Measurements from ENCODE around the gene STX4. TPM values are rescaled to one million over a fixed set of nuclear protein-coding genes. Genes with fewer than 3 reads are reported as not detected.
A peak's percentile ranks its signal among the peaks of the same experiment; 100 is the strongest.

STX4 gene
- total and polyA plus RNA-seq, 4 donors, result 11.4 to 22.1 (median 17.4) TPM

- Histone ChIP-seq H3K9ac (ENCODE audit: low read depth in 1 of 2, low read length in 2 of 2) (peak overlapping the region; percentile 21 to 87), H3K4me3 (ENCODE audit: low read depth in 1 of 3, low read length in 3 of 3) (peak overlapping the region; percentile 94 to 100 (median 100)), H3K4me1 (ENCODE audit: control insufficient read depth in 4 of 4, insufficient read depth in 4 of 4, low read length in 3 of 4) (peaks cover 0 to 26% (median 19%) of the 10 kb centered on the region in 4 donors), H3K36me3 (ENCODE audit: control insufficient read depth in 4 of 4, insufficient read depth in 3 of 4, low read depth in 1 of 4, low read length in 3 of 4) (peaks cover 4 to 11% (median 7%) of the 10 kb centered on the region in 4 donors), H3K9me3 (ENCODE audit: control insufficient read depth in 4 of 4, low read length in 3 of 4) (no peaks in the 10 kb centered on the region), H3K27me3 (ENCODE audit: control insufficient read depth in 4 of 4, insufficient read depth in 4 of 4, low read length in 3 of 4) (no peaks in the 10 kb centered on the region), H3K27ac (ENCODE audit: low read depth in 1 of 2, low read length in 2 of 2) (peak overlapping the region; percentile 97 to 98)
- 6% methylated on average over 27 of the region's 27 CpGs for WGBS
- no peak for DNase-seq (ENCODE audit: low spot score)
- TF ChIP-seq TAF1 (conservative IDR thresholded peaks at IDR 0.05), result no peak
- no peak for TF ChIP-seq MAX (IDR thresholded peaks at IDR 0.05)
- TF ChIP-seq SP1 (IDR thresholded peaks at IDR 0.05), result no peak
- TF ChIP-seq YY1 (IDR thresholded peaks at IDR 0.05), result no peak
- no peak for TF ChIP-seq EGR1 (IDR thresholded peaks at IDR 0.05; ENCODE audit: low read depth in 2 of 2)
- TF ChIP-seq NR2F2 (IDR thresholded peaks at IDR 0.05), result no peak
- TF ChIP-seq ZBTB33 (IDR thresholded peaks at IDR 0.05), result no peak
Measured at GRCh38 chr16:31072540-31073141, 39.3 kb downstream of the STX4 start.

- H3K4me3 ChIP-seq (ENCODE audit: low read depth in 1 of 3, low read length in 3 of 3), result peak overlapping the region; percentile 94 to 100 (median 100)
- DNase-seq (ENCODE audit: low spot score), result peak; percentile 93
- H3K9ac ChIP-seq (ENCODE audit: low read depth in 1 of 2, low read length in 2 of 2), result peak overlapping the region; percentile 87 to 88
- H3K4me1 ChIP-seq (ENCODE audit: control insufficient read depth in 4 of 4, insufficient read depth in 4 of 4, low read length in 3 of 4), result peaks cover 0 to 26% (median 19%) of the 10 kb centered on the region in 4 donors
- H3K27me3 ChIP-seq (ENCODE audit: control insufficient read depth in 4 of 4, insufficient read depth in 4 of 4, low read length in 3 of 4), result no peaks in the 10 kb centered on the region
- peak overlapping the region; percentile 97 to 98 for H3K27ac ChIP-seq (ENCODE audit: low read depth in 1 of 2, low read length in 2 of 2)
- under 1% methylated on average over 83 of the region's 83 CpGs for WGBS
- no peaks in the 10 kb centered on the region for H3K9me3 ChIP-seq (ENCODE audit: control insufficient read depth in 4 of 4, low read length in 3 of 4)
- TF ChIP-seq RAD21 (IDR thresholded peaks at IDR 0.05) (peak in 1 of 2 donors; percentile 21), EGR1 (IDR thresholded peaks at IDR 0.05; ENCODE audit: low read depth in 2 of 2) (peak; percentile 8 to 33), ATF3 (IDR thresholded peaks at IDR 0.05) (no peak)
- peaks cover 4 to 18% (median 11%) of the 10 kb centered on the region in 4 donors for H3K36me3 ChIP-seq (ENCODE audit: control insufficient read depth in 4 of 4, insufficient read depth in 3 of 4, low read depth in 1 of 4, low read length in 3 of 4)
Measured at GRCh38 chr16:31073142-31073969, 40.0 kb downstream of the STX4 start.

GRCh38 chr16:31073970-31074813 is 40.8 kb downstream of the STX4 start, which contains the start of the genes ZNF646 and ZNF668:
Gene ZNF646, plus strand, starts transcription at chr16:31074422. Its CDS starts 1,903 bp downstream, at chr16:31076325.
Gene ZNF668, minus strand, starts transcription at chr16:31074240. Its CDS starts 9,781 bp downstream, at chr16:31064459.
- WGBS, result under 1% methylated on average over 48 of the region's 48 CpGs
- peaks cover 0 to 26% (median 19%) of the 10 kb centered on the region in 4 donors for H3K4me1 ChIP-seq (ENCODE audit: control insufficient read depth in 4 of 4, insufficient read depth in 4 of 4, low read length in 3 of 4)
- peak; percentile 94 for DNase-seq (ENCODE audit: low spot score)
- no peaks in the 10 kb centered on the region for H3K27me3 ChIP-seq (ENCODE audit: control insufficient read depth in 4 of 4, insufficient read depth in 4 of 4, low read length in 3 of 4)
- H3K4me3 ChIP-seq (ENCODE audit: low read depth in 1 of 3, low read length in 3 of 3), result peak within 1 kb of the TSS; percentile 94 to 100 (median 100)
- peak within 1 kb of the TSS; percentile 97 to 98 for H3K27ac ChIP-seq (ENCODE audit: low read depth in 1 of 2, low read length in 2 of 2)
- peaks cover 4 to 26% (median 14%) of the 10 kb centered on the region in 4 donors for H3K36me3 ChIP-seq (ENCODE audit: control insufficient read depth in 4 of 4, insufficient read depth in 3 of 4, low read depth in 1 of 4, low read length in 3 of 4)
- peak within 1 kb of the TSS; percentile 87 to 88 for H3K9ac ChIP-seq (ENCODE audit: low read depth in 1 of 2, low read length in 2 of 2)
- no peaks in the 10 kb centered on the region for H3K9me3 ChIP-seq (ENCODE audit: control insufficient read depth in 4 of 4, low read length in 3 of 4)
- TF ChIP-seq YY1 (IDR thresholded peaks at IDR 0.05) (peak; percentile 65), JUND (IDR thresholded peaks at IDR 0.05) (peak in 1 of 2 donors; percentile 31), FOXA1 (IDR thresholded peaks at IDR 0.05) (peak; percentile 41), FOXA2 (IDR thresholded peaks at IDR 0.05) (no peak), ATF3 (IDR thresholded peaks at IDR 0.05) (no peak), TAF1 (conservative IDR thresholded peaks at IDR 0.05) (no peak), CTCF (IDR thresholded peaks at IDR 0.05; ENCODE audit: low read depth, low read length, missing input control) (no peak), EGR1 (IDR thresholded peaks at IDR 0.05; ENCODE audit: low read depth in 2 of 2) (peak; percentile 93 to 95), ZBTB33 (IDR thresholded peaks at IDR 0.05) (no peak), MAX (IDR thresholded peaks at IDR 0.05) (peak; percentile 98), SP1 (IDR thresholded peaks at IDR 0.05) (peak; percentile 73), RXRA (IDR thresholded peaks at IDR 0.05) (peak; percentile 55 to 65), HNF4A (conservative IDR thresholded peaks at IDR 0.05) (peak; percentile 34 to 41)

All from liver (tissue), 9 donors.